ES-I3 (cell line): ENCODE measurements around the gene INSYN2B.

ENCODE experiments used
- H3K36me3 ChIP-seq: 2 replicates; pipeline ENCODE4 v1.6.1; 2013; ENCODE audit warnings: mild to moderate bottlenecking, low read length, control low read depth, moderate library complexity; ENCODE audit not compliant: insufficient read depth
- H3K4me1 ChIP-seq: 2 replicates; pipeline ENCODE4 v1.6.1; 2013; ENCODE audit warnings: mild to moderate bottlenecking, control low read depth, low read length; ENCODE audit not compliant: insufficient read depth
- H3K9ac ChIP-seq: 2 replicates; pipeline ENCODE4 v1.6.1; 2013; ENCODE audit warnings: low read depth, mild to moderate bottlenecking, low read length, moderate library complexity
- H3K9me3 ChIP-seq: 2 replicates; pipeline ENCODE4 v1.6.1; 2013; ENCODE audit warnings: mild to moderate bottlenecking, low read length, moderate library complexity; ENCODE audit not compliant: control insufficient read depth, insufficient read depth

The INSYN2B gene

DNA sequence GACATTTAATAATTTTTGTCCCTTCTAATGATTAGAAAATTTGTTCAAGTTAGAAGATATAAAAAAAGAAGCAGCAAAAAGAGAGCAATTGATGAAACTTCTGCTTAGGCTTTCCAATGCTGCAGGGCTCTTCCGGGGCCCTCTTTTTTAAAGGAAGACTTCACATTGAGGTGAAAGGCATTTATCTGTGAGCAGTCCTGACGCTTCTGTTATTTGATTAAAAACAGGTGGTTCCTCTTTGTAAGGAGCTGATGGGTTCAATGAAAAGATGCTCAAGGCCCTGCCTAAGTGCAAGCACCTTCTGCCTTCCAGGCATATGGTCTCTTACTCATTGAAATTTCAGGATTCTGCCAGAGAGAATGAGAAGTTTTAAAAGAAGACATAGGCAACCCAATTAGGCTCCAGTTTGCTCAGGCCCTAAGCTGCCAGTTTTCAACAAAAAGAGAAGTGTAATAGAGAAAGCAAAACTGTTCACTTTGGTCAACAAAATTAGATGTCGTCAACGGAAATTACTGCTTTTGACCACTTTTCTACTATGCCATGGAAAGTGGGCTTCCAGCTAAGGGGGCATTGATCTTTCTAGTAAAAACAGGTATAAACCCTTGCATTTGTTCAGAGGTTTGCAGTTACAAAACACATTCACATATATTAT, 100.2 kb downstream of the INSYN2B start:
- Histone ChIP-seq H3K36me3 (no peaks in the 10 kb centered on the region), H3K9me3 (no peaks in the 10 kb centered on the region), H3K4me1 (peaks cover 12% of the 10 kb centered on the region), H3K9ac (no peak overlapping the region)

DNA sequence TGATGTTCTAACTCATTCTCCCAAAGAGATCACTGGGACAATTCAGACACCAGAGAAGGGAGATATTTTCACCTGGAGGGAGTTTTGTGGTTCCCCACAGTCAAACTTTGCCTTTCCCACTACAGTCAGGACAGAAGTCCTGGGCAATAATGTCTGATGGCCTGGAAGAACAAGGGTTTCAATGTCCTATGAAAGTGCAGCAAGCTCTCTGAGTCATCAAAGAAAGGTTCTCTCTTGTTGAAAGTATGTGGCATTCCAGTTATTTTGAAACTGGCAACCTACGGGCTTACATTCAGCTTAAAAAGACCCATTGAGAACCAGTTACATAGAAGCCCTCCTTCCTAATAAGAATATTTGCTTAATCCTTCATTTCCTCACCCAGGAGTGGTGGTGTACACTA, 103.9 kb downstream of the INSYN2B start:
- H3K9ac ChIP-seq = no peak overlapping the region
- H3K4me1 ChIP-seq = peaks cover 6% of the 10 kb centered on the region
- H3K9me3 ChIP-seq = no peaks in the 10 kb centered on the region
- no peaks in the 10 kb centered on the region for H3K36me3 ChIP-seq

DNA sequence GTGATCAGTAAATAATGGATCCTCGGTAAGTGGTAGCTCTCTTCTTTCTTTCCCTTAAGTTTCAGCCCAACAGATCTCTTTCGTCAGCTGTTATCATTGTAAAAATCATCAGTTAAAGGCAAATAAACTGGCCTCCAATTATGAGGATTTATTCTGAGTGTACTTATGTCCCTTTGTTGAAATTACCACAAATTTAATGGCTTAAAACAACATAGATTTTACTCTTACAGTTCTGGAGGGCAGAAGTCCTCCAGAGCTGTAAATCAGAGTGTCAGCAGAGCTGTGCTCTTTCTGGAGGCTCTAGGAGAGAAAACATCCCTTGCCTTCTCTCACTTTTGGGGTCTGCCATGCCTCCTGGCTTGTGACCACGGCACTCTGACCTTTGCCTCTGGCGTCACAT, 104.6 kb downstream of the INSYN2B start:
- Histone ChIP-seq H3K4me1 (no peaks in the 10 kb centered on the region), H3K36me3 (no peaks in the 10 kb centered on the region), H3K9me3 (no peaks in the 10 kb centered on the region), H3K9ac (no peak overlapping the region)

DNA sequence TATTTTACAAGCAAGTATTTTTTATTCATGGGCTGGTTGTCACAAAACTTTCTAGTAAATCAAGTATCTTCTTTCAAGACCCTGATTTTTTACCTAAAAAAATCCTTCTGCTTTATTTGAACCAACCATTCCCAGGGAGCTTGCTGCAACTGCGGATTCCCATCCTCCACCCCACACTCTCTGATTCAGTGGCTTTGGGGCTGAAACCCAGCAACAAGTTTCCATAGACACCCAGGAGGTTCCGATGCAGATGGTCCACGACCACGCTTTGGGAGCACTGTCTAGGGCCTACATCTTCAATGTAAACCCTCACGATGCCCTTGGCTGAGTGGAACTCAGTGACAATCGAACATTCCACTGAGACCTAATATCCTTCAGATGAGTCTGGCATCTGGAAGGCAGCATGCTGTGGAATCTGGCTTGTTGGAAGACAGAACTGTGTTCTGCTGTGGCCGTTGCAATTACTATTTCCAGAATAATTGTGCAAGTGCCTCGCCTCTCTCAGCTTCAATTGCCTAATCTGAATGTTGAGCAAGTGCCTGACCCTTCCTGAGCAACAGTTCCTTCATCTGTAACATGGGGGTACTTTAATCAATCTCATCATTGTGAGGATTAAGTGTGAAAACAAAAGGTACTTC, 105.1 kb downstream of the INSYN2B start:
- H3K9me3 ChIP-seq = no peaks in the 10 kb centered on the region
- H3K4me1 ChIP-seq = no peaks in the 10 kb centered on the region
- H3K36me3 ChIP-seq = no peaks in the 10 kb centered on the region
- H3K9ac ChIP-seq = no peak overlapping the region

DNA sequence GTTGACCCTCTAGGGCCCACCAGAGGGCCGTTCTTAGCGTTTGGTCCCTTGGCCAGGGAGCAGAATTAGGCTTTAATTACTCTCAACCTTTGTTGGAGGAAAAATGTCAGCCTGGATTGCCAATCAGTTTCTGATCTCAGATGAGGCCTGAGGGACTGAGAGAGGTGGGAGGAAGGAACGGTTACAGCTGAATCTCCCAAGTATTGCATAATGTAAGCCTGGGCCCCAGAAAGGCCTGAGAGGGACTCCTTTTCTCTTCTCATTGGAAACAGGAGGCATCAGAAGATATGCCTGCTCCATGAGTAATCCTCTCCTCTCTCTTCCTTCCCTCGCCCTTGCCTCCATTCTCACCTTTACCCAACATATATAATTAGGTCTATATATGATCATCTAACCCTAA, 105.7 kb downstream of the INSYN2B start:
- H3K36me3 ChIP-seq = no peaks in the 10 kb centered on the region
- no peaks in the 10 kb centered on the region for H3K4me1 ChIP-seq
- no peaks in the 10 kb centered on the region for H3K9me3 ChIP-seq
- H3K9ac ChIP-seq = no peak overlapping the region

DNA sequence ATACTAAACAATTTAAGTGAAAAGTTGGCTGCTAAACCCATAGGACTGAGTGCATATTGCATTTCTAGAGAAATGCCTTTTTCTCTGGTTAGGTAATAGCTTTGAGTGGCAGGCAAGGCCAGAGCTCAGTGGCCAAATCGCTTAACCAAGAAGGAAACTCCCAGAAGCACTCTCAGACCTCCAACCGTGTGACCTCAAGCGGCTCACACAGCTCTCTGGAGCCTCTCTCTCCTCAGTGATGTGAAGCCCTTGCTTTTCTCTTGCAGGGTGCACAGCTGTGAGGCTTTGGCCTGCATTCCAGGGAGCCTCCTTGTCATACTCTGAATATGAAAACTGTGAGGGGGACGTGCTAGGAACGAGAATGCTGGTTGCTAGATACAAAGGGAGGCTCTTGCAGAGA, 106.7 kb downstream of the INSYN2B start:
- Histone ChIP-seq H3K9me3 (no peaks in the 10 kb centered on the region), H3K4me1 (no peaks in the 10 kb centered on the region), H3K36me3 (no peaks in the 10 kb centered on the region), H3K9ac (no peak overlapping the region)

DNA sequence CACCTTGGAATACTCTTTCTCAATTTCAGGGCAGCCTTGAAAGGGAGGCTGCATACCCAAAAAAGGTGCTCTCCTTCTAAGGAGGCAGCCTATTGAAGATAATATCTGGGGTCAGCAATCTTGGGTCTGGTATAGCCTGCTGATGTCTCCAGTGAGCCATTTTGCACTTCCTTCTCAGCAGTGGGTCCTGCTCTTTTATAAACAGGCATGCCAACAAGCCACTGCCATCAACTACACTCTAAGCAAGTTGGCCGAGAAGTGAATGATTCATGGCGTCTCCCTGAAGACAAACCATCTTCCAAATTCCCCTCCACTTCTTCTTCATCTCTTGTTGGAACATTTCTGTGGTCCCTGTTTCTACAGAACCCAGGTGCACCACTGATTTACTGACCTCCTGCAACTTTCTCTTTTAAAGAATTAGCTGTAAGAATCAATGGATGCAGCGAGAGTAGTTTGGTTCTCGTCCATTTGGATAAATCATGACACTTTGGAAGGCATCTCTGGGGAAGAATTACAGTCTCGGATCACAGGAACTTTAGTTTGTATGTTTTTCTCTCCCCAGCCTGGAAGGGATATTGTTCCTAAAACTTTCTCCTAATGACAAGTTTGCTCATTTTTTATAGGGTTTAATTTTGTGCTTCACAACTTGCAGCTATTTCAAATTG, 108.3 kb downstream of the INSYN2B start:
- H3K9ac ChIP-seq = no peak overlapping the region
- no peaks in the 10 kb centered on the region for H3K36me3 ChIP-seq
- H3K4me1 ChIP-seq = no peaks in the 10 kb centered on the region
- H3K9me3 ChIP-seq = no peaks in the 10 kb centered on the region

DNA sequence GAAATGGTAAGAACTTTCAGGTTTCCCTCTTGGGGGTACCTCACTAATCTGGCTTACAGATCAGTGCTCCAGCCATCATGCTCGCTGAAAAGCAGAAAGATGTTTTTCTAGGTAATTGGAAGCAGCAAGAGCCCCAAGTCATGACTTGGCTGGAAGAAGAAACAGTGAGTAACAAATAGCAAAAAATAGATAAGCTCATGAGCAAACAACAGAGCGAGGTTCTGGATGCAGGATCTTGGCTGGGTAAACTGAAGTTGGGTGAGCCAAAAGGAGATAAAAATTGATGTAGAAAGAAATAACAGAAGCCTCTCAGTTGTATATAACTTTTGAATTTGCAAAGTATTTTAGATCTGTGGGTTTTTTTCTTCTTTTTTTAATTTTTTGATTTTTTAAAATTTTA, 110.1 kb downstream of the INSYN2B start:
- no peaks in the 10 kb centered on the region for H3K9me3 ChIP-seq
- H3K4me1 ChIP-seq = no peaks in the 10 kb centered on the region

DNA sequence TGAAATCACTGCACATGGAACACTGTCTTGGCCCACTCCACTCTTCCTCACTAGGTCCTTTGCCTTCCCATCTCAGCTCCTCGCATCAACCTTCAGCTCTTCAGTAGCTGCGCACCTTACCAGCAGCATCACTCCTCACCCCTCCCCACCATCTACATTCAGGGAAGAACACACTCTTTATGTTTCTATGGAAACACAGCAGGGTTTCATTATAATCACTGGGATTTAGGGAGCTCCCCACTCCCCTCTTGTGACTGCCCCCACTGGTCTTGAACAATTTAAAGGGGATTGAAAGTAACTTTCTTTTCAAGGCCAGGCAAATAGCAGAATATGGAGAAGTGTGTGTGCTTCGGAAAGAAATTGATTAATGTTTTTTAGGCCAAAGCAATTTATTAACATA, 111.2 kb downstream of the INSYN2B start:
- no peaks in the 10 kb centered on the region for H3K9me3 ChIP-seq
- no peaks in the 10 kb centered on the region for H3K36me3 ChIP-seq
- no peak overlapping the region for H3K9ac ChIP-seq
- H3K4me1 ChIP-seq = no peaks in the 10 kb centered on the region

More for the DNA sequence above, 110.1 kb downstream of the INSYN2B start:
- no peaks in the 10 kb centered on the region for H3K36me3 ChIP-seq
- H3K9ac ChIP-seq = no peak overlapping the region

DNA sequence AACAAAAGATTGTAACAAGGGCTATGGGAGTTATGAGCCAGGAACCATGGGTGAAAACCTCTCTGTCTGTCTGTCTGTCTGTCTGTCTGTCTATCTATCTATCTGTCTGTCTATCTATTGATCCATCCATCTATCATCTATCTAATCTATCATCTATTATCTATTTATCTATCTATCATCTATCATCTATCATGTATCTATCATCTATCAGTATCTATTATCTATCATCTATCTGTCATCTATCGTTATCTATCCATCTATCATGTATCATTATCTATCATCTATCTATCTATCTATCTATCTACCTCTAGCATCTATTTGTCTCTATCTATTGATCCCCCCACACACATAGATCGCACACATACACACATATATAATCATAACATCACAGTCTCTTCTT, 112.9 kb downstream of the INSYN2B start:
- Histone ChIP-seq H3K4me1 (no peaks in the 10 kb centered on the region), H3K9me3 (no peaks in the 10 kb centered on the region), H3K9ac (no peak overlapping the region), H3K36me3 (no peaks in the 10 kb centered on the region)

DNA sequence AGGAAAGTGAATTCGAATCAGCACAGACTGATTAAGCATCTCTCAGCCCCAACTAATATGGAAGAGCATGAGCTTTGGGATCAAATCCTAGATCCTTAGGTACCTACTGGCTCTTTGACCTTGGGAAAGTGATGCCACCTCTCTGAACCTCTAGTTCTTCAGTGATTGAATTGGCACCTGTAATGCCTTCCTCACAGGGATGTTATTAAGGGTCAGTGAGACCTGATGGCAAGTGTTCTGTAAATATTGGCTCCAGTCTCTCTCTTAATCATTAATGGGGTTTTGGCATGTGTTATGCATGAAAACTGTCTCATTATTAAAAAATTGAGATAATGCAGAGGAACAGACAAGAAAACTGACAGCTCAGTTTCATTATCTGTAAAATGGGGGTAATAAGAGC, 115.8 kb downstream of the INSYN2B start:
- no peak overlapping the region for H3K9ac ChIP-seq
- H3K4me1 ChIP-seq = peaks cover 4% of the 10 kb centered on the region; the same call in 1 of the 2 replicates
- no peaks in the 10 kb centered on the region for H3K9me3 ChIP-seq
- H3K36me3 ChIP-seq = no peaks in the 10 kb centered on the region

DNA sequence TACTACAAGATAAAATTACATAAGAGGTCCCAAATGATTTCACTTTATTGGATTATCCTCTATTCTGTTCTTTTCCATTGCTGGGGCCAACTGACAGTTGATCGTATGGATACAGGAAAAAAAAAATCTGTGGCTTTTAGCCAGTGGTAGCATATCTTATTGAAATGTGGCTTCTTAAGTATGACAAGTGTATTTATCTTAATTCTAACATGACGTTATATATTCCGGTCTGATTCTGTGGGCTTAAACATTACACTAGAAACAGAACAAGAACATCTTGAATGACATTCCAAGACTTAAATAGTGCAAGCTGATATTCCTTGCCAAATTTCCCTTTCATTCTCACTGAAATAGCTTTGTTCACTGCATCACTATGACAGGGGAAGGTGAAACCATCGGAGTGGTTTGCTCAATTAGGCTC, 117.9 kb downstream of the INSYN2B start:
- Histone ChIP-seq H3K9me3 (no peaks in the 10 kb centered on the region), H3K36me3 (no peaks in the 10 kb centered on the region), H3K4me1 (peaks cover 4% of the 10 kb centered on the region; the same call in 1 of the 2 replicates), H3K9ac (no peak overlapping the region)

DNA sequence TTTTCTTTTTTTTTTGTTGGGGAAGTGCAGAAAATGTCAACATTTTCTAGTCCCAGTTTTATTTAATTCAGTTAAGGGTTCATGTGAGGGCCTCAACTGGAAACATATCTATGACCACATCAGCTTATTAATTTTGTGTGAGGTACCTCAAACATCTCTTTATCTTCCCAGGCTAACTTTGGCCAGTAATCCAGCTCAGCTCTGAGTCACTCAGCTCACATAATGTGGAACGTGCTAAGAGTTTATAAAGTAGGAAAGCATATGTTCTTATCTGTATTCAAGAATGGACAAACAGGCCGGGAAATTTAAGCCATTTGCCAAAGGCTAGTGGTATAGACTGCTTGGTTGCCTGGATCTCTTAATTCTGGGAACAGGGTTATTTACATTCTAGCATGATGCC, 118.4 kb downstream of the INSYN2B start:
- H3K9me3 ChIP-seq = no peaks in the 10 kb centered on the region
- no peaks in the 10 kb centered on the region for H3K36me3 ChIP-seq
- H3K9ac ChIP-seq = no peak overlapping the region
- H3K4me1 ChIP-seq = peaks cover 4% of the 10 kb centered on the region; the same call in 1 of the 2 replicates

DNA sequence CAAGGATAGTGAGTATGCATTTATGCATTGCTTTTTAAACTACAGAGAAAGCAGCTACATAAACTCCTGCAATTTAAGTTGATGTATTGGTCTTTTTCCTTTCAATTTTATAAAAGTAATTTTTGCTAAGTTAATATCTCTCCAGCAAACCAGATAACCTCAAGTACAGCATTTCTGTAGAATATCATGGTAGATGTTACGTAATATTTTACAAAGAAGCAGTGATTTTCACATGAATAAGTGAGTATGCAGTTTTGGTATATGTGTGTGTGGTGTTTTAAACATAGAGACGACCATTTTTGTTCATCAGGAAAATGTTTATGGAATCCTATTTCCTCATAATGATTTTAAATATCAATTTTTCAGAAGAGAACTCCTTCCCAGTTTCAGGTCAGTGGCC, 118.9 kb downstream of the INSYN2B start:
- Histone ChIP-seq H3K36me3 (no peaks in the 10 kb centered on the region), H3K9ac (no peak overlapping the region), H3K4me1 (peaks cover 4% of the 10 kb centered on the region; the same call in 1 of the 2 replicates), H3K9me3 (no peaks in the 10 kb centered on the region)

DNA sequence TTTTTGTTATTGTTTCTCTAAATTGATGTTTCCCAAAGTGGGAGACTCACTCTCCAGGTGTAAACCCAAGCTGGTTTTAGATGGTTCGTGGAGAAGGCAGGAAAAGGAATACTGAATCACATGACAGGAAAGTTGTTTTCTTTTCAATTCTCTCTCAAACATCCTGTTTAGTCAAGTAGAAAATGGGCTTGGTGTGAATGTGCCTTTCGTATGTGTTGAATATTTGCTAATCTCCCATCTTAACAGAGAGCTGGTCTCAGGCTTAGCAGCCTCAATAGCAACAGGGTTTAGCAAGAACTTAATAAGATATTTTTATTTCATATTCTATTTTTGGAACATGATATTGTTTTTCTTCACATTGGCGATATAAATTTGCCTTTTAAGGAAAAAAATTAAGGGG, 119.7 kb downstream of the INSYN2B start:
- Histone ChIP-seq H3K36me3 (no peaks in the 10 kb centered on the region), H3K9ac (no peak overlapping the region), H3K9me3 (no peaks in the 10 kb centered on the region), H3K4me1 (peaks cover 4% of the 10 kb centered on the region; the same call in 1 of the 2 replicates)
